CD4-positive, alpha-beta T cell (primary cell): ENCODE data around the gene CRIM1. TPM values are rescaled to one million over a fixed set of nuclear protein-coding genes. Genes with fewer than 3 reads are reported as not detected.

Source experiments
- ATAC-seq: fragments of 200-7000 bp; cut with Tn5 transposase; one replicate; pipeline ENCODE4 v1.10.0; 2022; ENCODE audit warnings: mild to moderate bottlenecking; ENCODE audit not compliant: poor library complexity
- CTCF ChIA-PET: fragments of 350-600 bp; sonication (Branson Sonifier 250); formaldehyde crosslinking; loops from one replicate; lab custom pipeline; 2021; ENCODE audit warnings: antibody characterized with exemption, inconsistent platforms; lab: Charles Lee
- POLR2A ChIA-PET: fragments of 350-600 bp; sonication (Branson Sonifier 250); formaldehyde crosslinking; loops from one replicate; lab custom pipeline; 2021; ENCODE audit warnings: antibody characterized with exemption, inconsistent platforms; lab: Charles Lee
- DNase-seq, 14 experiments: peaks; one replicate each; pipeline ENCODE4 v3.0.0-alpha.2; 2013 to 2020; ENCODE audit warnings: mixed read lengths in 2 of 14
- H3K27ac ChIP-seq, 2 donors: one replicate each; pipeline versions ENCODE4 v1.5.1 to v1.7.0; 2013; ENCODE audit warnings: low read length in 2 of 2, low read depth in 1 of 2, mild to moderate bottlenecking in 1 of 2
- H3K27me3 ChIP-seq, 2 experiments: 1 replicate in 1 of 2; 2 replicates in 1 of 2; pipeline versions ENCODE4 v1.6.1 to v1.7.0; 2013; ENCODE audit warnings: low read length in 2 of 2, control low read depth in 1 of 2, mild to moderate bottlenecking in 1 of 2, moderate library complexity in 1 of 2; ENCODE audit not compliant: insufficient read depth in 2 of 2, control insufficient read depth in 1 of 2
- H3K36me3 ChIP-seq: one replicate; pipeline ENCODE4 v1.6.1; 2013; ENCODE audit warnings: low read length, control low read depth; ENCODE audit not compliant: insufficient read depth
- H3K4me1 ChIP-seq: one replicate; pipeline ENCODE4 v1.6.1; 2013; ENCODE audit warnings: low read length, control low read depth; ENCODE audit not compliant: insufficient read depth
- H3K4me3 ChIP-seq: one replicate; pipeline ENCODE4 v1.5.1; 2013; ENCODE audit warnings: mild to moderate bottlenecking, low read length, moderate library complexity
- H3K9me3 ChIP-seq, 2 experiments: 1 replicate in 1 of 2; 2 replicates in 1 of 2; pipeline versions ENCODE4 v1.6.1 to v1.7.0; 2013; ENCODE audit warnings: low read length in 2 of 2, mild to moderate bottlenecking in 2 of 2, control low read depth in 1 of 2, moderate library complexity in 1 of 2; ENCODE audit not compliant: control insufficient read depth in 1 of 2, insufficient read depth in 1 of 2
- H3K27ac Mint-ChIP-seq: one replicate; pipeline ENCODE4 v1.8.0; 2020; ENCODE audit warnings: mixed read lengths
- H3K27me3 Mint-ChIP-seq: one replicate; pipeline ENCODE4 v1.8.0; 2021; ENCODE audit warnings: mixed read lengths
- H3K36me3 Mint-ChIP-seq: one replicate; pipeline ENCODE4 v1.8.0; 2021; ENCODE audit warnings: low read depth, mixed read lengths
- H3K4me1 Mint-ChIP-seq: one replicate; pipeline ENCODE4 v1.8.0; 2021; ENCODE audit warnings: low read depth, mixed read lengths
- H3K4me3 Mint-ChIP-seq: one replicate; pipeline ENCODE4 v1.8.0; 2020; ENCODE audit warnings: mild to moderate bottlenecking, mixed read lengths
- H3K9me3 Mint-ChIP-seq: one replicate; pipeline ENCODE4 v1.8.0; 2020; ENCODE audit warnings: mixed read lengths
- CTCF ChIP-seq: fragments of 200-600 bp; IDR thresholded peaks from one replicate; pipeline ENCODE4 v1.8.0; 2022; ENCODE audit warnings: antibody characterized with exemption, mild to moderate bottlenecking
- intact Hi-C, 2 experiments: fragments of 100-400 bp; cut with DNase I in 1 of 2; cut with micrococcal nuclease in 1 of 2; formaldehyde crosslinking; loops; one replicate each; pipeline versions ENCODE4 v1.15.1 to v1.9.0; 2023 to 2025; cut with DNase I, micrococcal nuclease
- total RNA-seq, 174 experiments: library from RNA in 2 of 174; stranded (reverse) in 2 of 174; gene quantifications; one replicate each; pipeline ENCODE4 v1.2.3 and lab custom pipeline; 2021 to 2026

CRIM1 gene
- total RNA-seq, 2 experiments from 2014 or later: 1.1 to 1.7 TPM

DNA sequence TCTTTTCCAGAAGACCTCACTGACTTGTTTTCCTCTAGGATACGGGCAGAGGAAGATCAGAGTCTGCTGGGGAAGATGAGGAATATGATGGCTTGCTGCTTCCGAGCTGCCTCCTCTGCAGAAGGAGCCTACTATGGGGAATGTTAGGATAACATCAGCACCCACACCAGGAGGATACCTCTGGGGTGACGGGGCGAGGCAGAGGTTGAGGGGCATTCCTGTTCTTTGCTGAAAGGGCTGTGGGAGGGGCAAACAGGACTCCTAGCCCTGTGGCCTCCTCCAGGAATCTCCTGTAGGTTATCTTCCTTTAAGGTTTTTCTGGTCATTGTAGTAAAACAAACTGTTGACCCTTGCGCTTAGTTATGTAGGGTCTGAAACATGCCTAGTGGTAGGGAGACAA is 102.5 kb downstream of the CRIM1 start:
- Histone ChIP-seq H3K27ac (no peak overlapping the region), H3K9me3 (no peaks in the 10 kb centered on the region), H3K4me1 (peaks cover 6% of the 10 kb centered on the region), H3K4me3 (no peak overlapping the region), H3K36me3 (no peaks in the 10 kb centered on the region), H3K27me3 (no peaks in the 10 kb centered on the region)
- no peaks in the 10 kb centered on the region for H3K4me1 Mint-ChIP-seq
- ATAC-seq: no peak
- H3K36me3 Mint-ChIP-seq: no peaks in the 10 kb centered on the region
- no peaks in the 10 kb centered on the region for H3K9me3 Mint-ChIP-seq
- H3K4me3 Mint-ChIP-seq: no peak overlapping the region
- TF ChIP-seq CTCF: no peak
- DNase-seq: no peak
- ChIA-PET CTCF (no interaction called here), POLR2A (no interaction called here)
- H3K27me3 Mint-ChIP-seq: no peaks in the 10 kb centered on the region
- H3K27ac Mint-ChIP-seq: no peak overlapping the region
- intact Hi-C loops: no loop called here

- CTCF ChIA-PET: no interaction called here
- H3K27me3 ChIP-seq: no peaks in the 10 kb centered on the region
- Mint-ChIP-seq H3K4me1 (no peaks in the 10 kb centered on the region), H3K27ac (no peak overlapping the region), H3K4me3 (no peak overlapping the region), H3K9me3 (no peaks in the 10 kb centered on the region), H3K27me3 (no peaks in the 10 kb centered on the region), H3K36me3 (no peaks in the 10 kb centered on the region)
- POLR2A ChIA-PET: no interaction called here
- DNase-seq: no peak
- no peaks in the 10 kb centered on the region for H3K36me3 ChIP-seq
- no peaks in the 10 kb centered on the region for H3K9me3 ChIP-seq
- H3K4me3 ChIP-seq: no peak overlapping the region
- no peak for TF ChIP-seq CTCF
- H3K27ac ChIP-seq: no peak overlapping the region
- no peak for ATAC-seq
- peaks cover 6% of the 10 kb centered on the region for H3K4me1 ChIP-seq
- intact Hi-C loops: no loop called here
Measured at GRCh38 chr2:36459725-36460137, 104.2 kb downstream of the CRIM1 start.

- Mint-ChIP-seq H3K9me3 (no peaks in the 10 kb centered on the region), H3K27me3 (no peaks in the 10 kb centered on the region), H3K4me1 (no peaks in the 10 kb centered on the region), H3K27ac (no peak overlapping the region), H3K36me3 (no peaks in the 10 kb centered on the region), H3K4me3 (no peak overlapping the region)
- ChIA-PET POLR2A (interaction anchor here (1.1 kb wide), 1 partner anchor 37 kb away, joined by 3 read pairs; no protein-coding TSS in a partner anchor), CTCF (no interaction called here)
- H3K27me3 ChIP-seq: no peaks in the 10 kb centered on the region
- DNase-seq (peak in 3 of 14 experiments; percentile 22 to 55 (median 27)), ATAC-seq (peak; percentile 52)
- intact Hi-C loops: no loop called here
- H3K36me3 ChIP-seq: no peaks in the 10 kb centered on the region
- H3K27ac ChIP-seq: no peak overlapping the region
- no peaks in the 10 kb centered on the region for H3K9me3 ChIP-seq
- no peak for TF ChIP-seq CTCF
- no peak overlapping the region for H3K4me3 ChIP-seq
- peaks cover 6% of the 10 kb centered on the region for H3K4me1 ChIP-seq
Measured at GRCh38 chr2:36461039-36461681, 105.6 kb downstream of the CRIM1 start.
